Upper lobe of left lung (tissue), 4 donors: ENCODE data around the gene CHMP3.

Source experiments
- CTCF ChIP-seq, 6 experiments: fragments of 450-650 bp in 4 of 6; fragments of 200-600 bp in 2 of 6; sonication (generic) in 2 of 6; IDR thresholded peaks; one replicate each; pipeline ENCODE4 v1.5.1; 2016 to 2019; ENCODE audit warnings: antibody characterized with exemption in 6 of 6
- POLR2A ChIP-seq, 4 donors: fragments of 450-650 bp; IDR thresholded peaks; one replicate each; pipeline ENCODE4 v1.5.1; 2016 to 2017; ENCODE audit warnings: antibody characterized with exemption in 4 of 4, mild to moderate bottlenecking in 2 of 4
- POLR2AphosphoS5 ChIP-seq, 2 donors: sonication (generic); formaldehyde crosslinking; IDR thresholded peaks; one replicate each; pipeline ENCODE4 v1.5.1; 2017; ENCODE audit warnings: antibody characterized with exemption in 2 of 2

- peak in 4 of 6 experiments; percentile 18 to 43 (median 27) for TF ChIP-seq CTCF (IDR thresholded peaks at IDR 0.05)
- TF ChIP-seq POLR2A (IDR thresholded peaks at IDR 0.05): no peak
- no peak for TF ChIP-seq POLR2AphosphoS5 (IDR thresholded peaks at IDR 0.05)
Observed at GRCh38 chr2:86518481-86518880, 44.8 kb downstream of the CHMP3 start.
